ENCODE results near the gene ALDH1A3.

ALDH1A3 gene

GRCh38 chr15:100890850-100891249, 11.2 kb downstream of the ALDH1A3 start:
- no peak for DNase-seq (ENCODE audit: low read depth)

GRCh38 chr15:100891307-100892012, 11.8 kb downstream of the ALDH1A3 start:
- H3K4me3 ChIP-seq (ENCODE audit: low read depth, low read length) = no peak overlapping the region
- no peak for DNase-seq (ENCODE audit: low read depth)
- no peak for TF ChIP-seq CTCF (IDR thresholded peaks at IDR 0.05; ENCODE audit: control insufficient read depth, extremely low read depth, insufficient read depth)

More at GRCh38 chr15:100890850-100891249, 11.2 kb downstream of the ALDH1A3 start:
- no peak for TF ChIP-seq CTCF (IDR thresholded peaks at IDR 0.05; ENCODE audit: control insufficient read depth, extremely low read depth, insufficient read depth)
- no peak overlapping the region for H3K4me3 ChIP-seq (ENCODE audit: low read depth, low read length)

- no peak overlapping the region for H3K4me3 ChIP-seq (ENCODE audit: low read depth, low read length)
- DNase-seq (ENCODE audit: low read depth) = no peak
- no peak for TF ChIP-seq CTCF (IDR thresholded peaks at IDR 0.05; ENCODE audit: control insufficient read depth, extremely low read depth, insufficient read depth)
These were observed 12.4 kb downstream of the ALDH1A3 start for GRCh38 chr15:100892013-100892355.

- no peak for TF ChIP-seq CTCF (IDR thresholded peaks at IDR 0.05; ENCODE audit: control insufficient read depth, extremely low read depth, insufficient read depth)
- no peak overlapping the region for H3K4me3 ChIP-seq (ENCODE audit: low read depth, low read length)
- no peak for DNase-seq (ENCODE audit: low read depth)
These were observed 13.8 kb downstream of the ALDH1A3 start for GRCh38 chr15:100893261-100893963.

GRCh38 chr15:100893964-100894295, 14.3 kb downstream of the ALDH1A3 start:
- no peak for TF ChIP-seq CTCF (IDR thresholded peaks at IDR 0.05; ENCODE audit: control insufficient read depth, extremely low read depth, insufficient read depth)
- DNase-seq (ENCODE audit: low read depth) = peak; percentile 95
- H3K4me3 ChIP-seq (ENCODE audit: low read depth, low read length) = no peak overlapping the region

GRCh38 chr15:100895721-100896120, 16.1 kb downstream of the ALDH1A3 start:
- no peak for TF ChIP-seq CTCF (IDR thresholded peaks at IDR 0.05; ENCODE audit: control insufficient read depth, extremely low read depth, insufficient read depth)
- no peak for DNase-seq (ENCODE audit: low read depth)
- H3K4me3 ChIP-seq (ENCODE audit: low read depth, low read length) = no peak overlapping the region
